B cell (primary cell): ENCODE results near the gene C12orf75. TPM values are rescaled to one million over a fixed set of nuclear protein-coding genes. Genes with fewer than 3 reads are reported as not detected.

Experiments
- ATAC-seq: fragments of 200-7000 bp; cut with Tn5 transposase; one replicate; pipeline ENCODE4 v1.10.0; 2021; ENCODE audit warnings: low read depth, mild to moderate bottlenecking, moderate number of reproducible peaks, moderate library complexity
- CTCF ChIA-PET: fragments of 350-600 bp; sonication (Branson Sonifier 250); formaldehyde crosslinking; loops from one replicate; lab custom pipeline; 2021; ENCODE audit warnings: antibody characterized with exemption, inconsistent platforms; lab: Charles Lee
- POLR2A ChIA-PET: fragments of 350-600 bp; sonication (Branson Sonifier 250); formaldehyde crosslinking; loops from one replicate; lab custom pipeline; 2021; ENCODE audit warnings: antibody characterized with exemption; lab: Charles Lee
- DNase-seq: peaks from one replicate; pipeline ENCODE4 v3.0.0; 2013
- H2AFZ ChIP-seq: 2 replicates; pipeline ENCODE4 v1.6.1; 2012; ENCODE audit warnings: mild to moderate bottlenecking, low read depth, low read length; ENCODE audit not compliant: insufficient read depth, poor library complexity, severe bottlenecking
- H3K27ac ChIP-seq, 2 donors: 1 replicate in 1 of 2; 2 replicates in 1 of 2; pipeline ENCODE4 v1.5.1; 2012 to 2013; ENCODE audit warnings: low read length in 2 of 2, mild to moderate bottlenecking in 2 of 2, moderate library complexity in 1 of 2
- H3K27me3 ChIP-seq, 4 experiments: fragments of 200-600 bp in 1 of 4; sonication (generic) in 1 of 4; replicated peaks in 1 of 4; 1 replicate in 2 of 4; 2 replicates in 2 of 4; pipeline versions ENCODE4 v1.6.1 to v1.7.0; 2013 to 2016; ENCODE audit warnings: low read length in 3 of 4, mild to moderate bottlenecking in 2 of 4, mixed read lengths in 1 of 4, moderate library complexity in 1 of 4; ENCODE audit not compliant: insufficient read depth in 4 of 4, control insufficient read depth in 3 of 4; ENCODE audit errors: control extremely low read depth in 1 of 4
- H3K36me3 ChIP-seq, 2 experiments: replicated peaks in 1 of 2; 1 replicate in 1 of 2; 2 replicates in 1 of 2; pipeline versions ENCODE4 v1.6.1 to v1.7.1; 2013; ENCODE audit warnings: low read length in 1 of 2; ENCODE audit not compliant: insufficient read depth in 2 of 2, control insufficient read depth in 1 of 2; ENCODE audit errors: control extremely low read depth in 1 of 2, extremely low read depth in 1 of 2
- H3K4me1 ChIP-seq, 2 donors: fragments of 200-600 bp in 1 of 2; sonication (generic) in 1 of 2; 1 replicate in 1 of 2; 2 replicates in 1 of 2; pipeline versions ENCODE4 v1.5.1 to v1.6.1; 2013 to 2017; ENCODE audit warnings: low read length in 2 of 2; ENCODE audit not compliant: control insufficient read depth in 2 of 2, insufficient read depth in 2 of 2
- H3K4me2 ChIP-seq: replicated peaks from 2 replicates; pipeline ENCODE3; 2012; ENCODE audit warnings: mild to moderate bottlenecking, low read depth, low read length; ENCODE audit not compliant: poor library complexity, severe bottlenecking
- H3K4me3 ChIP-seq, 5 experiments: fragments of 200-600 bp in 1 of 5; sonication (generic) in 1 of 5; 1 replicate in 3 of 5; 2 replicates in 2 of 5; pipeline versions ENCODE4 v1.5.1 to v1.7.0; 2011 to 2016; ENCODE audit warnings: low read length in 4 of 5, mild to moderate bottlenecking in 4 of 5, low read depth in 2 of 5, control low read depth in 1 of 5, moderate library complexity in 1 of 5; ENCODE audit not compliant: insufficient read depth in 1 of 5; ENCODE audit errors: control extremely low read depth in 1 of 5, extremely low read depth in 1 of 5
- H3K79me2 ChIP-seq: fragments of 200-600 bp; sonication (generic); one replicate; pipeline ENCODE4 v1.6.0; 2016; ENCODE audit warnings: low read length; ENCODE audit not compliant: control insufficient read depth, insufficient read depth
- H3K9ac ChIP-seq: fragments of 200-600 bp; sonication (generic); 2 replicates; pipeline ENCODE4 v1.6.1; 2017; ENCODE audit warnings: mild to moderate bottlenecking, low read length, moderate library complexity
- H3K9me3 ChIP-seq, 3 donors: one replicate each; pipeline versions ENCODE4 v1.6.1 to v1.7.1; 2013; ENCODE audit warnings: low read length in 2 of 3; ENCODE audit not compliant: control insufficient read depth in 2 of 3, insufficient read depth in 1 of 3; ENCODE audit errors: control extremely low read depth in 1 of 3
- H4K20me1 ChIP-seq: 2 replicates; pipeline ENCODE4 v1.6.0; 2012; ENCODE audit warnings: mild to moderate bottlenecking, low read length; ENCODE audit not compliant: insufficient read depth, control insufficient read depth, poor library complexity, severe bottlenecking
- H3K27ac Mint-ChIP-seq: one replicate; pipeline ENCODE4 v1.8.0; 2021; ENCODE audit warnings: mixed read lengths
- H3K27me3 Mint-ChIP-seq: one replicate; pipeline ENCODE4 v1.8.0; 2021; ENCODE audit warnings: mixed read lengths
- H3K4me1 Mint-ChIP-seq: one replicate; pipeline ENCODE4 v1.8.0; 2021; ENCODE audit warnings: mixed read lengths
- H3K4me3 Mint-ChIP-seq: one replicate; pipeline ENCODE4 v1.8.0; 2021; ENCODE audit warnings: mixed read lengths
- H3K9me3 Mint-ChIP-seq: one replicate; pipeline ENCODE4 v1.8.0; 2022; ENCODE audit warnings: mixed read lengths; ENCODE audit not compliant: insufficient read depth
- CTCF ChIP-seq: fragments of 200-600 bp; IDR thresholded peaks from one replicate; pipeline ENCODE4 v1.8.0; 2022; ENCODE audit warnings: antibody characterized with exemption, mild to moderate bottlenecking
- EZH2 ChIP-seq: IDR thresholded peaks from 2 replicates; pipeline ENCODE4 v1.6.1; 2012; ENCODE audit warnings: borderline replicate concordance, low read depth, mild to moderate bottlenecking, moderate library complexity, low read length; ENCODE audit not compliant: insufficient read depth, poor library complexity, severe bottlenecking
- WGBS: methylation state at CpG from one replicate; pipeline ENCODE4 v1.1.5; 2013; ENCODE audit warnings: missing lambda C conversion rate; ENCODE audit not compliant: insufficient coverage; 5-methylcytosine and 5-hydroxymethylcytosine counted together
- intact Hi-C: fragments of 100-400 bp; cut with micrococcal nuclease; formaldehyde crosslinking; loops from one replicate; pipeline ENCODE4 v1.10.0; 2022
- polyA minus RNA-seq: library from RNA; depleted of rRNA, polyadenylated mRNA; stranded (reverse); fragments of >200 nt; gene quantifications from 2 replicates; pipeline ENCODE4 v1.2.3, GENCODE V29; 2012
- polyA plus RNA-seq: library from polyadenylated mRNA; depleted of rRNA; stranded (reverse); fragments of >200 nt; gene quantifications from 2 replicates; pipeline ENCODE4 v1.2.3, GENCODE V29; 2012
- total RNA-seq, 2 donors: library from RNA; stranded (reverse); fragments of 120-200 nt in 1 of 2; gene quantifications; 1 replicate in 1 of 2; 2 replicates in 1 of 2; pipeline versions ENCODE4 v1.2.3 to v1.2.4, GENCODE V29; 2013 to 2022

C12orf75 gene
- total RNA-seq (7.9 and 12.9 TPM in 2 replicates), polyA plus RNA-seq (8.5 and 15.3 TPM in 2 replicates), polyA minus RNA-seq (6.6 and 13.2 TPM in 2 replicates)
- total RNA-seq (2013), result 18.5 TPM

- Histone ChIP-seq H4K20me1 (no peaks in the 10 kb centered on the region), H3K27me3 (no peaks in the 10 kb centered on the region), H3K79me2 (peaks cover 26% of the 10 kb centered on the region), H3K4me3 (peak within 1 kb of the TSS; percentile 25 to 78 (median 69)), H3K9ac (peak within 1 kb of the TSS; percentile 70), H3K4me2 (peak within 1 kb of the TSS; percentile 93), H3K9me3 (no peaks in the 10 kb centered on the region), H3K36me3 (no peaks in the 10 kb centered on the region), H3K4me1 (peaks cover 27 to 38% of the 10 kb centered on the region in 2 donors), H2AFZ (peak within 1 kb of the TSS; percentile 73), H3K27ac (peak within 1 kb of the TSS; percentile 52 to 69)
- intact Hi-C loops, result loop anchor here (2.0 to 5.0 kb wide), 5 partner anchors 52 to 1193 kb away; partner anchors contain the start of genes NFYB and WASHC4
- ATAC-seq (peak; percentile 93), DNase-seq (peak; percentile 89)
- TF ChIP-seq EZH2 (no peak), CTCF (no peak)
- no peaks in the 10 kb centered on the region for H3K9me3 Mint-ChIP-seq
- H3K4me1 Mint-ChIP-seq, result peaks cover 44% of the 10 kb centered on the region
- CTCF ChIA-PET, result interaction anchor here (1.2 to 1.6 kb wide), 3 partner anchors 9 to 94 kb away, joined by 3 to 5 read pairs (median 4); partner anchors contain the start of gene APPL2
- peak within 1 kb of the TSS; percentile 86 for H3K27ac Mint-ChIP-seq
- H3K4me3 Mint-ChIP-seq, result peak within 1 kb of the TSS; percentile 92
- no peaks in the 10 kb centered on the region for H3K27me3 Mint-ChIP-seq
- POLR2A ChIA-PET, result no interaction called here
- under 1% methylated on average over 53 of the region's 66 CpGs for WGBS
These were observed at the start of gene C12orf75 for GRCh38 chr12:105330283-105330930. Gene C12orf75 (plus strand): TSS chr12:105330691. CDS start chr12:105330892, 201 bp downstream.
